COLO829 (cell line): ENCODE measurements around the gene YY2.

Source experiments
- DNase-seq: peaks from one replicate; pipeline ENCODE4 v3.0.0; 2012; ENCODE audit warnings: low spot score

Gene YY2

DNA sequence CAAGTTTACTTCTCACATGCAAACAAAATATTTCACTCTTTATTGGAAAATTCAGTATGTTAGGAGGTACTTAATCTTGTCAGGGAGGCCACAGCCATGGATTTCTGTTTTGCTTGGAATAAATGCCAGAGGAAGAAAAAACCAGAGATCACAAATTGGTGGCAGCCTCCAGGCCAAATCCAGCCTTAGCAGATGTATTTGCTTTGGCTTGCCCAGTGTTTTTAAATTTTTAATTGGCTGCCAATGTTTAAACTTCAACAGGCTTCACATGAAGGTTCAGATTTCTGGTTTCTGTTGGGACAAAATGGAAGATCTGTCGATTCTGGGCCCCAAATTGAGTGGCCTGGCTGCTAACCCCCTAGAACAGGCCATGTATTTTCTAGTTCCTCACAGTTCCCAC is 19.2 kb downstream of the YY2 start:
- no peak for DNase-seq

DNA sequence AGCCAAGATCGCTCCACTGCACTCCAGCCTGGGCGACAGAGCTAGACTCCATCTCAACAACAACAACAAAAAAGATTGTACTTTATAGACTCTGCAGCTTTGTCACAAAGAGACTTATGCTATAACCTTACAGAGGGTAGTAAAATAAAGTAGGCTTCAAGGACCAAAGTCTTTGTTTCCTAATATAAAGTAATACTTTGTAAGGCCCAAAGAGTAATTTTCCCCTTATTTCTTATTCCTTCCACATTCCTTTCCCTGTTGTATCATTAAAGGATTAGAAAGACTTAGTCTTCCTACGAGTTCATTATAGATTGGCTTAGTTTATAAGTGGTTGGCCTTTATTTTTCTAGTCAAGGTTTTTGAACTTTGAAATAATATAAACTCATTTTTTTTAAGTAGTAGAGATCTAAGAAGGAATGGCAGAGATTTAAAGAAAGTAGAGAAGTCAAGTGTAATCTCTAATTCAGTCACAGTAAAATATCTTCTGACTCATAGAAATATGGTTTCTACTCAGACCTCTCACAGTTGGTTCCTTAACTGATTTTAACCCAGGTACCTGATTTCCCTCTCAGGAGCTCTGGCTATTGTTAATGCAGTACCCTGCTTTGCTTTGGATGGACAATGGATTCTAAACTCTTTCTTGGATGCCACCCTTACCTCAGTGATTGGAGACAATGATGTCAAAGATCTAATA is 26.2 kb downstream of the YY2 start:
- DNase-seq, result no peak

DNA sequence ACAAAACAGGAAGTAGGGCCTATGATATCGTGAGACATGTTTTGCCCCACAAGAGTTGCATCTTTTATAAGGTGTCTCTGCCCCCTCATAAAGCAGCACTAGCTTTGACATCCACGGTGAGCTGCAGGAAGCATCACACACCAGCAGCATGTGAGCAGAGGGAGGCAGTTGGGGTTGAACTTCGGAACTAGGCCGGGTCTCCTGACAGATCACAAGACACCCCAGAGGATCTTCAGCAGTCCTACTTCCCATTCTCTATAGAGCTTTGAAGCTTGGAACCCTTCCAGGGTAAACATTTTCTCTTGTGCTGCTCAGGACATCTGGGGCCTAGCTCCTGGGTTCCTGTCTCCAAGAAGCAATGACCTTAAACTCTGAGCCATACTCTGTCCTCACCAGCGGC is 27.5 kb downstream of the YY2 start:
- DNase-seq, result peak; percentile 32

DNA sequence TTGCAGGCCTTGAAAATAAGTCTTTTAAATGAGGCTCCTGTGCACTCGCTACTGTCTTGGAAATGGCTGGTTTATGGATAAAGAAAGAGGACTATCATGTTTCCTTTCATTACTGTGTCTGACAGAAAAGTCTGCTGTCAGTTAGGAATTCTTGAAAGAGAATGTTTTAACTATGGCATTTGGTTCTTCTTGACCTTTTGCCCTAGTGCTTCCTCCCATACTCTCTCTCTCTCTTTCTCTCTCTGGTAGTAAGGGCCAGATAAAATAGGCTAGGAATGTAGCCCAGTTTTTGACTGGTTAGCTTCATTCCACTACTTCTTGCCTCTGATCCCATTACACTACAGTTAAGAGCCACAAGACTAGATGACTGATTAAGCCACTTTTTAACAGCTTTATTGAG is 29.8 kb downstream of the YY2 start:
- DNase-seq, result peak; percentile 49

DNA sequence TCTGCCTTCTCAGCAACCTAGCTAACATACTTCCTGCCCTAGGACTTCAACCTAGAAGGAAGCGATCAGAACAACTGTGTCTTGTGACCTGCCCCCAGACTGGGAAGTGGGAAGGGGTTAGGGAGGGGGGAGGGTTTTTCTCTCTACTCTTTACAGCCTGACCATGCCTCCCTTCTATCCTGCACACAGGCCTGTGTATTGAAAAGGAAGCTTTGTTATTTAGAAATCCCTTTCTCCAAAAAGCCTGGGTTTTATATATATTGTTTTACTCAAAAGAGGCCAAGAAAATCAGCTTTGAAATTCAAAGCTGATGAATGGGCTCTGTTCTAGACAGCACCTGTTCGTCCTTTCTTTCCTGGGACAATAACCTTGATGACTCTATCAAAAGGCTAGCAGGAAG is 49.5 kb downstream of the YY2 start:
- DNase-seq, result no peak

DNA sequence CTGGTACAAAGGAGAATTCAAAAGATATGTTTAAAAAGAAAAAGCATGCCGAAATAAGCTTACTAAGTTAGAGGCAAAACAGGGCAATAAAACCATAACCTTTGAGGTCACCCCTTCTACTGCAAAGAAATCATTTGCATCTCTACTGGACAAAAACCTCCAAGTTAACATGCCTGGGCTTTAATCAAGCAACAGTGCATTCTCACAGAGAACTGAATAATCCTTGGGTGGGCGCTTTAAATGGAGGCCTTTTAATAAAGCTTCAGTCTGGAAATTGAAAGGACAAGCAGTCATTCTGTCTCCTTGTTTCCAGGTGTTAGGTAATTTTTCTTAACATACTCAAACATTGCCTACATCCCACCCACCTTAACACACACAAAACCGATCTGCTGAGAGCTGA is 50.2 kb downstream of the YY2 start:
- DNase-seq, result no peak

DNA sequence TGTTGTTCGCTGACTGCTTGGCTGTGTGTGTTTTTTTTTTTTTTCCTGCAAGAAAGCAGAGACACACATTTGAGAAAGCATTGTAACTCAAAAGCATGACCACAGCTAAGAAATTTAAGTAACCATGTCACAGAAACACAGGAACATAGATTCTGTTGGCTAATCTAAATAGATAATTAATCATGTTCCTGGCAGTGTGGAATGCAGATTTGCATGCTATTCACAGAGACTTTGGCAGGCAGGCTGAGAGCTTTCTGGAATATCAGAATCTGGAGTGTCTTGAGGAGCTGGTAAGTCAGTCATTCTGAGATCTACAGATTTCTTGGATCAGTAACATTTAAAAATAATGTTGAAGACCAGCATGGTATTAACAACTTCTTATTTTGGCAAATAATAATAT is 51.5 kb downstream of the YY2 start:
- DNase-seq, result no peak
